ENCODE results near the gene ASB18. TPM values are rescaled to one million over a fixed set of nuclear protein-coding genes. Genes with fewer than 3 reads are reported as not detected.

ASB18 gene
- not detected in 5 replicates for total RNA-seq (2022; extraction: Qiagen RNA extraction)

GRCh38 chr2:236264256-236264655 is at the start of gene ASB18:
Gene ASB18, minus strand, starts transcription at chr2:236264406. Its CDS starts 61 bp downstream, at chr2:236264345.

DNA sequence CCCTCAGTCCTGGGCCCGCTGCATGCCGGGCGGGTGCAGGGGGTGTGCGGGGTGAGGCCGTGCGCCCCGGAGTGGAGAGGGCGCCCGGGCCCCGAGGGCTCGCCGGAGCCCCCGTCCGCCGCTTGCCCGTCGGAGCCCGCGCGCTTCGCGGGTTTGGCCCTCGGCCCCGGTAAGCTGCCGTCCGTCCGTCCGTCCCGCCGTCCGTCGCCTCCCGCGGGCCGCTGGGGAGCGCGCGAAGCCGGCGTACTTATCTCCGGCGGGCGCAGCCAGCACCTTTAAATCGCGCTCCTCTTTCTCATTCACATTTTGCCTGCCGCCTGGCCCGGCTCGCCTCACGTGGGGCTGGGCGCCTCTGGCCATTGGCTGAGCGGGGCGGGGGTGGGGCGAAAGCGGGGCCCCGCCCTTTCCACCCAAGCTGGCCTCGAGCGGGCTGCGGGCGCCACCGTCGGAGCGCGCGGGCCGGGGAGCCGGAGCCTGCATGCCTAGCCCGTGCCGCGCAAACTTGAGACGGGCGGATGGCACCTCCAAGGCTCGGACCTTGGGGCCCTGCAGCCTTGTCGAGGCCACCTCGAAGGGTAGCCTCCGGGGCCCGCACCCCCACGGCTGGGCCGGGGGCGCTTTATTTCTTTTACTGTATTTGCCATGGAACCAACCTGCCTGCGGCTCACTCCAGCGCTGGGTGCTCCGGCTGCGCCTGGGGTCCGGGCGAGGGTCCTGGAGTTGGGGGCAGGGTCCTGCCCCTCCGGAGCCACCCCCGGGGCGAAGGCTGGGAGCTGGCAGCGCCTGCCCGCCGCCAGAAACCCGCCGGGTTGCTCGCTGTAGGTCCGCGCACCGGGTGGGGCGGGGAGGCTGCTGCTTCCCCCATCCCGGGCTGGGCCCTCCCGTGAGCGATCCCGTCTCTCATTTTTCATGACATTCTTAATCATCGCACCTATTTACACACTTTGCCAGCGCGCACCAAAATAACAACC is 95.8 kb downstream of the ASB18 start, which contains the start of gene GBX2:
Gene GBX2 (minus strand): TSS at position 277 of the 971 bp plus-strand sequence. CDS start 415 bp downstream, outside the sequence.

Other genes with a start within 250 kb of the ASB18 start
- 1.8 to 3.3 TPM (median 2.9 TPM) in 5 replicates for gene GBX2, start 96.0 kb downstream of the ASB18 start, total RNA-seq (2022; extraction: Qiagen RNA extraction)